Measurements from ENCODE around the gene NDE1.

- TF ChIP-seq POLR2A (IDR thresholded peaks at IDR 0.05): no peak
- TF ChIP-seq CTCF (IDR thresholded peaks at IDR 0.05): no peak
- TF ChIP-seq EP300 (IDR thresholded peaks at IDR 0.05): no peak
These were observed 40.8 kb upstream of the NDE1 start for GRCh38 chr16:15609286-15609649.
